SIG-M5 (cell line): Measurements from ENCODE around the gene SETD5.
"Not testable (repeated sequence)": the region's sequence is repeated elsewhere in the genome, so short reads cannot be mapped to it uniquely, and the experiment has no call there.

ENCODE experiments used
- DNase-seq: peaks from one replicate; lab custom pipeline; 2025; lab: John Stamatoyannopoulos, UW

SETD5 gene

DNA sequence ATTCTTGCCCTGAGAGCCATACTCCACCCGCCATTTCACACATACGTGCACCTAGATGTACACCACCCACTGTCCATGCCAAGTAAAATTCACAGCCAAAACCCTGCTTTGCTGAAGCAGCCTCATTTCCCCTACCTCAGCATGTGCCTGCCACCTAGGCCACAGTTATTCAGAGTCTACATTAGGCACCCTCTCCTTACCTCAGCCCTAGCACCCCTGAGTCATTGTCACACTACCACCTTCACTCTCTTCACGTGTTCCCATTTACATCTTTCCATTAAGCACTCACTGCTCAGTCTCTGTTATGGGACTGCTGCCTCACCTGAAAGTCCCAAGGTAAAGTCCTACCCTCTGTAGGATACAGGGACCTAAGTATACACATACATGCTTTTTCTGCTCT, 70.0 kb downstream of the SETD5 start:
- no peak for DNase-seq

GRCh38 chr3:9468460-9468859, 71.0 kb downstream of the SETD5 start:
- no peak for DNase-seq

- no peak for DNase-seq
These were observed 72.6 kb downstream of the SETD5 start for GRCh38 chr3:9469986-9470385.

DNA sequence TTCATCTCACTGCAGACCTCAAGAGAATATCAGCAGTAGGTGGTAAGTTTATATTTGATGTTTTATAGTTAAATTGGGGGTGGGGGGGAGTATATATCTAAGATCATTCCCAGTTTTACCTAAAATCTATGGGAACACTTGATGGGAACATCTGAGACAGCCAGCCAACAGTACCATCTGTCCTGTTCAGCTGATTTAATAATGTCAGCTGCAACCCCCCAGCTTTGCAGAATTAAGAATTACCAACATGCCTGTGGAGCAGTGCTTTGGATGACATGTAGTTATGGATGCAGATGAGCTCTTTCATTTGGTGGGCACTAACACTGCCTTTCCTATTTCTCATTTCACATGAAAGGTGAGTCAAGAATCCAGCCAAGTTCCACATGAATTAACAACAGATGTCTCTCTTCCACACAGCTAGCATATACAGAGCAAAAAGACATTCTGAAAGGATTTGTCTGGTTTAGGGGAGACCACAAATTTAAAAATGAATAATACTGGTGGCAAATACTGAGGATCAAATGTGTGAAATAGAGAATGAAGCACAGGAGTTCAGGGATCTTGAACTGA, 76.2 kb downstream of the SETD5 start:
- no peak for DNase-seq

DNA sequence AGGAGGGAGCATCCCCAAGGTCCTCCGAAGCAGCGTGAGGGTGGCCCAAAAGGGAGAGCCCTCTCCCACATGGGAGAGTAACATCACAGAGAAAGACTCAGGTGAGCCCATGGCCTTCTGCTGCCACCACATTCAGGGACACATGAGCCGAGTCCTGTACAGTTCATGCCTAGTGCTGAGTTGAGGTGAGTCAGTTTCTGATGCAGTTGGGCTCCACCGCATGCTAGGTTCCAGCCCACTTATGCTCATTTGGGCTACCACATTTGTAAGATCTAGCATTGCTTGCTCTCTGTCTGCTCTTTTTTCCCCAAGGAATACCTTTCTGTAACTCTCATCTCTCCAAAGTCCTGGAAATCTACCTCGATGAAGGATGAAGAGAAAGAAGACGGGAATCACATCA, 77.1 kb downstream of the SETD5 start:
- no peak for DNase-seq

DNA sequence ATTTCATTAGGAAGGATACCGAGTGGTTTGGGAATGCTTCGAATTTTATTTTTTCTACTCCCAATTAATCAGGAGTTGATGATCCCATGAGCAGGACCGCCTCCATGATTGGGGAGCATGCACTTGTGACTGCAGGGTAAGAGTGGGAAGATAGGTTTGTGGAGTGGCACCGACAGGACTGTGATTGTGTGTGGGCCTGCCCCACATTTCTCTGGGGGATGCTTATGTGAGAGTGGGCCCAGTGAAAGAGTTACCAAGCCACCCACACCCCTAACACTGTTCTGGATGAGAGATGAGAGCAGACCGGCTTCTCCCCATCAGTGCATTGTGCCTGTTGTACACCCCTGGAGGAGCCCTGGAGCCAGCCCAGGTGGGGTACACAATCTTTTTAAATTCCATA, 79.5 kb downstream of the SETD5 start:
- no peak for DNase-seq

DNA sequence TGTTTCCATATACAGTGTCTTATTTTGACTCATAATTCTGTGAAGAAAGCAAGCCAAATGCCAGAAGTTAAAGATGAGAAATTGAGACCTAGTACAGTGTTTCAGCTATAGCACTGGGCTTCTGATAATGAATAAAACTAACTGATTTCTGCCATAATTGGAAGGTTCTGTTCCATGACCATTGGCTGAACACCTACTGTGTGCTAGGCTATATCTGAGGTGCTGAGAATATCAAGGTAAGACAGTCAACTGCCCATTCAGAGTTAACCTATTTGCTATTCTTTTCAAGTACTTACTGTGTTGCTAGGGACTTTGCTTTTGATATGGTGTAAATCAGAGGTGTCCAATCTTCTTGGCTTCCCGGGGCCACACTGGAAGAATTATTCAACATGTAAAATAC, 82.8 kb downstream of the SETD5 start:
- DNase-seq = no peak

DNA sequence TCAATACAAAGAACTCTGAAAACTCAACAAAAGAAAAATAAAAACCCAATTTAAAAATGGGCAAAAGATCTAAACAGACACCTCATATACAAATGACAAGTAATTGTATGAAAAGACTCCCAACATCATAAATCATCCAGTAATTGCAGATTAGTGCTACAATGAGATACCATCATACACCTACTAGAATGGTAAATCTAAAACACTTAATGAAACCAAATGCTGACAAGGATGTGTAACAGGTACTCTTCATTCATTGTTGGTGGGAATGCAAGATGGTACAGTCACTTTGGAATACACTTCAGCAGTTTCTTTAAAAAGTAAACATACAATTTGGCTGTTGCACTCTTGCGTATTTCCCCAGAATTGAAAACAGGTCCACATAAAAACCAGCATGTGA, 87.8 kb downstream of the SETD5 start:
- no peak for DNase-seq

- DNase-seq = no peak
These were observed 94.1 kb downstream of the SETD5 start for GRCh38 chr3:9491506-9491905.

- not testable (repeated sequence) for DNase-seq
These were observed 96.6 kb downstream of the SETD5 start for GRCh38 chr3:9494036-9494435.

GRCh38 chr3:9496893-9497292, 99.5 kb downstream of the SETD5 start:
- DNase-seq = no peak

- DNase-seq = no peak
These were observed 100.6 kb downstream of the SETD5 start for GRCh38 chr3:9497821-9498565.

GRCh38 chr3:9498781-9499180, 101.4 kb downstream of the SETD5 start:
- no peak for DNase-seq

- no peak for DNase-seq
These were observed 102.2 kb downstream of the SETD5 start for GRCh38 chr3:9499455-9500107.

DNA sequence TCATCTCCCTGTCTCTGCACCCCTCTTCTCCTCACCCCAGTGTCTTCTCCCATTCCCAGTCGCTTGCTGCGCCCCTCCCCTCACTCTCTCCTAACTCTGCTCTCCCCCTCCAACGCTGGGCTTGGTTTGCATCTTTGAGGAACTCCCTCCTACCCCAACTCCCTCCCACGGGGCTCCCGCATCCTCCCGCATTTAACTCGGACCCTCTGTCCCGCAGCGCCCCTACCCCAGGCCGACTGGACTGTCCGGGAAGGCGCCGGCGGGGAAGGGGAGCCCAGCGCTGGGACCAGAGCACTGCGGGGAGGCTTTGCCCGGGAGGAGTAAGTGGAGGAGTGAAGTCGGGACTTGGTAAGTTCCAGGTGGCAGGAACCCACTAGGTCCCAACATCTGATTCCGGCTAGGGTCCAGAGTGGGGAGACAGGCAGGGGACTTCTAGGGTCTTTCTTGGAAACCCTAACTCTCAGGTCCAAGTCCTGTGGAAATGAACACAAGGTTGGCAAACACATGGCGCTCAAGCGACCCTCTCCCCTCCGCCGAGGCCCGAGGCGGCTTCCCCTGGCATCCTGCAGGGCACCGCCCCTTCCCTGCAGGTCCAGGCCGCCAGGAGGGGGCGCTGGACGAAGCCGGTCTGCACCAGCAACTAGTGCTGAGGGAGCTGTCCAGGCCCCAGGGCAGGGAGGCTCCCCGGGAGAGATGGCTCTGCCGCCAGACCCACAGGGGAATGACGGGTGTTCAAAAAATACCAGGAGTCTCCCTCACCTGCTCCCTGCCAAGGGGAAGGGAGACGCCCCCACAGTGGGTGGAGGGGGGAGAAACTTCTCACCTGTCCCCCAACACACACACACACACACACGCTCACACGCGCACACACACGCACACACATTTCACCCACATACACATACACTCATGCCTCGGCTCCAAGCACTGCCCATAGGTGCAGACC, 103.0 kb downstream of the SETD5 start:
- DNase-seq = no peak

DNA sequence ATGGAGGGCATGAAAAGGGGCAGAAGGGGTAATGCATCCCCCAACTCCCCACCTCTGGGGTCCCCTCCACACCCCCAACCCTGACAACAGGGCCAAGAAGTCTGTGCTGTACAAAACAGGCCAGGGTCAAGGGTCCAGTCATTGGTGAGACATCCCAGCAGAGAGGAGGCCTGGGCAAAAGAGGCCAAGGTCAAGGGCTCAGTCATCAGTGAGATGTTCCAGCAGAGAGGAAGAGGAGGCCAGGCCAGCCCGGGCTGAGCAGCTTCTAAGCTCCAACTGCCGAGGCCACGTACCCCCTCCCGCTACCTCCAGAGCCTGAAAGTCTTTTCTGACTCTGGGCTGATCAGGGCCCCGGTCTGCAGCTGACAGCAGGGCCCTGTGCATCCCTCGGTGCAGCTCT, 103.8 kb downstream of the SETD5 start:
- no peak for DNase-seq

DNA sequence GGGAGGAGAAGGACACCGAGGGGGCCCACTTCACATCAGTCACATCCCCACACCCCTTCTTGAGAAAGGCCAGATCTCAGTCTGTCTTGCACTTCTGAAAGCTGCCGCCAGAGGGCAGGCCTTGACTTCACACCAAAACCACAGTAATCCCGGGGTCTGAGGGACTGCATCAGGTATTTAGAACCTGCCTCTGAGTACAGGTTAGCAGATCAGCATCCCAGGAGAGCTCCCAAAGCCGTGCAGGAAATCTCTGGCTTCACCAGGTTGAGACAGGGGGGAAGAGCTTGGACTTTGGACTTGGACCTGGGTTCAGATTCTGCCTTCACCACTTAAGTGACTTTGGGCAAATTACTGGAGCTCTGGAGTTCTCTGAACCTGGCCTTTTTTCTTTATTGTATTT, 105.9 kb downstream of the SETD5 start:
- DNase-seq = no peak

DNA sequence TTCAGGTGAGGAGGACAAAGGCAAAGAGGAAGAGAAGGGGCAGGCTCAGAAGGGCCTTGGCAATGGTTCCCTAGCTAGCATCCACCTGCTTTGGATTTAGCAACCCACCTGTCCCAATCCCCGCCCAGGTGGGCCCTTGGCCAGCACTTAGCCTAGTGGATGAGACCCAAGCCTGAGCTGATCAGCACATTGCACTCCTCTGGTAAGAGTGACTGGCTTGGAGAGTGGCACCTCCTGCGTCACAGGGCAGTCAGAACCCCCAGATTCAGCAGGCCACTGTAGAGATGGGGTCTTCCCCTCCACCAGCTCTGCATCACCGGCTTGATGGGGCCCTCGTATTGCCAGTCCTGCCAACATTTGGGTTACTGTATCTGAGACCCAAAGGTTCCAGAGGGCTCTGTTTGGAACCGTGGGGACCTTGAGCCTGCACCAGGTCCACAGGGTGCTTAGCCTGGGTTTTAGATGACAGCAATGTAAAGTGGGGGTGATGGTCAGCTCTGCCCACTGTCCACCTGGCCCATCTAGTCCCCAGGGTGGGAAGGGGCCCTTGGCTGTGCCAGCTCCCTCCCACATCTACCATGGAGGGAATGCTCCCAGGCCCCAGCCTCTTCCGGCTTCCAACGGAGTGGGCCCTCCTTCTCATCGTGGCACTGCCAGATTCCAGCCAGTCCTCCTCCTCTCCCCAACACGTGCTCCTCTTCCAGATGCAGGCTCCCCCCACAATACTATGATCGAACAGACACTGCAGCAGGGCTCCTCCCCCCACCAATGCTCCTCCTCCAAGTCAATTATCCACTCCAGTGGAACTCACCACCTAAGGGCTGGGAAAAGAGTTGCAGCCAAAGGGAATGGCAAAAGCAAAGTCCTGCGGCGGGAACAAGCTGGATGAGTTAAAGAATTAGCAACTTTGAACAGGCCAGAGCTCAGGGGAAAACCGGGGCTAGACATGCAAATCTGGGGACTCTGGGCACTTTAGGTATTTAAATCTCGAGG, 110.5 kb downstream of the SETD5 start:
- no peak for DNase-seq

GRCh38 chr3:9508781-9509180, 111.4 kb downstream of the SETD5 start:
- DNase-seq = no peak

- DNase-seq = no peak
These were observed 115.1 kb downstream of the SETD5 start for GRCh38 chr3:9512456-9513045.

- no peak for DNase-seq
These were observed 116.9 kb downstream of the SETD5 start for GRCh38 chr3:9514306-9514705.
